Cardiac septum (tissue), 1 donor: ENCODE measurements around the gene SAMD13. TPM values are rescaled to one million over a fixed set of nuclear protein-coding genes. Genes with fewer than 3 reads are reported as not detected.

ENCODE experiments used
- DNase-seq: peaks from one replicate; pipeline ENCODE4 v3.0.0-alpha.2; 2020; ENCODE audit warnings: low spot score
- intact Hi-C: fragments of 100-400 bp; cut with DNase I; formaldehyde crosslinking; loops from one replicate; pipeline ENCODE4 v1.14.0; 2022
- total RNA-seq: library from RNA; stranded (reverse); fragmentation: NEBNext Ultra II Directional; extraction: Animal tissue kit (Norgen Biotek cat#: 25700); gene quantifications from one replicate; pipeline ENCODE4 v1.2.1, GENCODE V29; 2021
- donor health status: DM: no; HTN: no; CAD: no.

Gene SAMD13
- total RNA-seq, 1 donor from 2014 or later: 0.78 TPM

GRCh38 chr1:84365225-84366221 lies 64.0 kb downstream of the SAMD13 start:
- intact Hi-C loops: no loop called here

GRCh38 chr1:84366786-84367185 lies 65.3 kb downstream of the SAMD13 start:
- DNase-seq: no peak
- intact Hi-C loops: no loop called here

More at GRCh38 chr1:84365225-84366221, 64.0 kb downstream of the SAMD13 start:
- no peak for DNase-seq

GRCh38 chr1:84367219-84367618 lies 65.7 kb downstream of the SAMD13 start:
- no peak for DNase-seq
- intact Hi-C loops: no loop called here

- intact Hi-C loops: no loop called here
- DNase-seq: no peak
Measured at GRCh38 chr1:84368441-84368840, 66.9 kb downstream of the SAMD13 start.

- intact Hi-C loops: loop anchor here (5.0 kb wide), 1 partner anchor 63 kb away; no protein-coding TSS in a partner anchor
Measured at GRCh38 chr1:84370266-84370665, 68.8 kb downstream of the SAMD13 start.

GRCh38 chr1:84370831-84371394 lies 69.4 kb downstream of the SAMD13 start:
- no peak for DNase-seq
- intact Hi-C loops: loop anchor here (5.0 kb wide), 1 partner anchor 64 kb away; no protein-coding TSS in a partner anchor

More at GRCh38 chr1:84370266-84370665, 68.8 kb downstream of the SAMD13 start:
- DNase-seq: no peak

- intact Hi-C loops: loop anchor here (5.0 kb wide), 1 partner anchor 66 kb away; no protein-coding TSS in a partner anchor
- no peak for DNase-seq
Measured at GRCh38 chr1:84373436-84374141, 72.1 kb downstream of the SAMD13 start.

GRCh38 chr1:84374991-84375696 lies 73.6 kb downstream of the SAMD13 start:
- DNase-seq: no peak
- intact Hi-C loops: loop anchor here (5.0 kb wide), 1 partner anchor 68 kb away; no protein-coding TSS in a partner anchor

GRCh38 chr1:84376000-84376910 lies 74.7 kb downstream of the SAMD13 start:
- intact Hi-C loops: no loop called here
- no peak for DNase-seq

- no peak for DNase-seq
- intact Hi-C loops: no loop called here
Measured at GRCh38 chr1:84377480-84378095, 76.1 kb downstream of the SAMD13 start.

- intact Hi-C loops: no loop called here
Measured at GRCh38 chr1:84379138-84379916, 77.8 kb downstream of the SAMD13 start.

GRCh38 chr1:84379917-84380180 lies 78.3 kb downstream of the SAMD13 start:
- no peak for DNase-seq
- intact Hi-C loops: no loop called here

More at GRCh38 chr1:84379138-84379916, 77.8 kb downstream of the SAMD13 start:
- no peak for DNase-seq

GRCh38 chr1:84382127-84382526 lies 80.6 kb downstream of the SAMD13 start:
- intact Hi-C loops: no loop called here
- no peak for DNase-seq

- intact Hi-C loops: no loop called here
- no peak for DNase-seq
Measured at GRCh38 chr1:84385347-84385746, 83.8 kb downstream of the SAMD13 start.

- no peak for DNase-seq
- intact Hi-C loops: no loop called here
Measured at GRCh38 chr1:84386716-84387479, 85.4 kb downstream of the SAMD13 start.

GRCh38 chr1:84387480-84388163 lies 86.1 kb downstream of the SAMD13 start:
- no peak for DNase-seq
- intact Hi-C loops: no loop called here
